ENCODE data around the gene CYP17A1. TPM values are rescaled to one million over a fixed set of nuclear protein-coding genes. Genes with fewer than 3 reads are reported as not detected.

CYP17A1 gene
- total and polyA plus RNA-seq, 2 experiments from 2014 or later: not detected

DNA sequence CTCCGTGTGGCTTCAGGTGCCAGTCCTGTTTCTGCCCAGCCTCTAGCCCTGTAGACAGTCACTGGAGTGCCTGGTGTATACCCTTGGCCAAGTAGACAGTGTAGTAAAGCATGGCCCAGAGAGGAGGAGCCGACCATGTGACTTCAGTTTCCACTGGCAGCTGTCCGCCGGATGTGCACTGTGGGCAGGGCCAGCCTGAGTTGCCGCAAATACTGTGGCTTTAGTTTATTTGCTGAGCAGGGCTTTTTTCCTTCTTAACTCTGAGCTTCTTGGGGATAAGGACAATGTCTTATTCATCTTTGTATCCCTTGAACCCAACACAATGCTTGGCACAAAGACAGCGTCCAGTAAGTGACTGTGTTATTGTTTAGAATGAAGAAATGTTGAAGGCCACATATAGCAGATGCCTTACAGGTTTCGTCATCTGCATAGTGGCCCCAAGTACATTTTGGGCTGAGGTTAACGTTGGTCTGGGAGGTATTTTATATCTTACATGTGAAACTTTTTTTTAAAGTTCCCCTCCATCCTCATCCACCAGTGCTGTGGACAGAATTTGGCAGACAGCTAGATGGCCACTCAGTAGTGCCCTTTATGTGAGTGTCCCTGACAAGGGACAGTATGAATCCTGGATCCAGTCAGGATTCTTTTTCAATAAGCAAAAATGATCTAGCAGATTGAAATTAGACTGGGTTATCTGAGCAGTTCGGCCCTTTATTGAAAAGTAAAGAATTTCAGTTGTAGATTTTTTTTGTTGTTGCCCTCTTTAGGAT lies 40.6 kb downstream of the CYP17A1 start (continued):
- TF ChIP-seq, protein P1, sequence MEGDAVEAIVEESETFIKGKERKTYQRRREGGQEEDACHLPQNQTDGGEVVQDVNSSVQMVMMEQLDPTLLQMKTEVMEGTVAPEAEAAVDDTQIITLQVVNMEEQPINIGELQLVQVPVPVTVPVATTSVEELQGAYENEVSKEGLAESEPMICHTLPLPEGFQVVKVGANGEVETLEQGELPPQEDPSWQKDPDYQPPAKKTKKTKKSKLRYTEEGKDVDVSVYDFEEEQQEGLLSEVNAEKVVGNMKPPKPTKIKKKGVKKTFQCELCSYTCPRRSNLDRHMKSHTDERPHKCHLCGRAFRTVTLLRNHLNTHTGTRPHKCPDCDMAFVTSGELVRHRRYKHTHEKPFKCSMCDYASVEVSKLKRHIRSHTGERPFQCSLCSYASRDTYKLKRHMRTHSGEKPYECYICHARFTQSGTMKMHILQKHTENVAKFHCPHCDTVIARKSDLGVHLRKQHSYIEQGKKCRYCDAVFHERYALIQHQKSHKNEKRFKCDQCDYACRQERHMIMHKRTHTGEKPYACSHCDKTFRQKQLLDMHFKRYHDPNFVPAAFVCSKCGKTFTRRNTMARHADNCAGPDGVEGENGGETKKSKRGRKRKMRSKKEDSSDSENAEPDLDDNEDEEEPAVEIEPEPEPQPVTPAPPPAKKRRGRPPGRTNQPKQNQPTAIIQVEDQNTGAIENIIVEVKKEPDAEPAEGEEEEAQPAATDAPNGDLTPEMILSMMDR (conservative IDR thresholded peaks at IDR 0.05; ENCODE audit: low read depth in 2 of 2): no peak
- no peak for TF ChIP-seq POLR2AphosphoS5 (IDR thresholded peaks at IDR 0.05; ENCODE audit: low read depth)
- TF ChIP-seq ZNF462 (CRISPR knock-in tag; IDR thresholded peaks at IDR 0.05): no peak
- TF ChIP-seq NANOG (IDR thresholded peaks at IDR 0.05; ENCODE audit: borderline replicate concordance): no peak
- TF ChIP-seq ETS1 (IDR thresholded peaks at IDR 0.05): no peak
